GM12874 (cell line): Measurements from ENCODE around the gene PRKCE.

Experiments
- TF ChIP-seq, protein P1 (sequence below): IDR thresholded peaks from 2 replicates; pipeline ENCODE4 v1.5.1; 2011; ENCODE audit warnings: low read depth, mild to moderate bottlenecking, control low read depth, low read length, moderate library complexity; ENCODE audit not compliant: insufficient read depth

The PRKCE gene

DNA sequence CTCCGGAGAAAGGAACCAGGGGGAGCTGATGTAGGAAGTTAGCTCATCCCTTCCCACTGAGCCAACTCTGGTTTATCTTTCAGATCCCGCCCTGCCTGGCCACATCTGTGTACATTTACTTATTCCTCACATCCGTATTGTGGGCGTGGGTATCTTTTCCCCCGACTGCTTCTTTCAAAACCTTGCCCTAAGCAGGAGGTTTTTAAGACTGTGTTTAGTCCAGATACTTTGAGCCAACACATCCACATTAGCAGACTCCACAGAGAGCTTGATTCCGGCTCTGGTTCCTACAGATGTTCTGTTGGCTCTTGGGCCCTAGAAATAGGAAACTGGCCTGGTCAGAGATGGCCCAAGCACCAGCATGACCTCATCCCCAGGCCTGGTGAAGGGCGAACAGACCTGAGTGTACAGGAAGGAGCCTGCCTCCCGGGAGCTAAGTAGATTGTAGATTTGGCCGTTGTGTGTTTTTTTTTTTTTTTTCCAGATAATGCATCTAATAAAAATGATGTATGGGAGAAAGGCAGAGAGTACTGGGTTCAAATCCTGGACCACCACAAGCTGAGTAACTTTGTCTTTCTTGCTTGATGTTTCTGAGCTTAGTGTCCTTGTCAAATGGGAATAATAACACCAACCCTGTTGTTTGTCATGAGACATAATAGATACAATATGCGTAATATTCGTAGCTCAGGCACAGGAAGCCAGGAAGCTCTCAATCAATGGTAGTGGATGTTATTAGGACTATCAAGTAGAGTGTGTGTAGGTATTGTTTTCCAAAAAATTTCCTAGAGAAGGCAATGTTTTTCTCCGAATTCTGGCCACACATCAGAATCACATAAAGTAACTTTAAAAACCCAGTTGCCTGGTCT, 92.3 kb downstream of the PRKCE start:
- TF ChIP-seq, protein P1, sequence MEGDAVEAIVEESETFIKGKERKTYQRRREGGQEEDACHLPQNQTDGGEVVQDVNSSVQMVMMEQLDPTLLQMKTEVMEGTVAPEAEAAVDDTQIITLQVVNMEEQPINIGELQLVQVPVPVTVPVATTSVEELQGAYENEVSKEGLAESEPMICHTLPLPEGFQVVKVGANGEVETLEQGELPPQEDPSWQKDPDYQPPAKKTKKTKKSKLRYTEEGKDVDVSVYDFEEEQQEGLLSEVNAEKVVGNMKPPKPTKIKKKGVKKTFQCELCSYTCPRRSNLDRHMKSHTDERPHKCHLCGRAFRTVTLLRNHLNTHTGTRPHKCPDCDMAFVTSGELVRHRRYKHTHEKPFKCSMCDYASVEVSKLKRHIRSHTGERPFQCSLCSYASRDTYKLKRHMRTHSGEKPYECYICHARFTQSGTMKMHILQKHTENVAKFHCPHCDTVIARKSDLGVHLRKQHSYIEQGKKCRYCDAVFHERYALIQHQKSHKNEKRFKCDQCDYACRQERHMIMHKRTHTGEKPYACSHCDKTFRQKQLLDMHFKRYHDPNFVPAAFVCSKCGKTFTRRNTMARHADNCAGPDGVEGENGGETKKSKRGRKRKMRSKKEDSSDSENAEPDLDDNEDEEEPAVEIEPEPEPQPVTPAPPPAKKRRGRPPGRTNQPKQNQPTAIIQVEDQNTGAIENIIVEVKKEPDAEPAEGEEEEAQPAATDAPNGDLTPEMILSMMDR, result no peak

DNA sequence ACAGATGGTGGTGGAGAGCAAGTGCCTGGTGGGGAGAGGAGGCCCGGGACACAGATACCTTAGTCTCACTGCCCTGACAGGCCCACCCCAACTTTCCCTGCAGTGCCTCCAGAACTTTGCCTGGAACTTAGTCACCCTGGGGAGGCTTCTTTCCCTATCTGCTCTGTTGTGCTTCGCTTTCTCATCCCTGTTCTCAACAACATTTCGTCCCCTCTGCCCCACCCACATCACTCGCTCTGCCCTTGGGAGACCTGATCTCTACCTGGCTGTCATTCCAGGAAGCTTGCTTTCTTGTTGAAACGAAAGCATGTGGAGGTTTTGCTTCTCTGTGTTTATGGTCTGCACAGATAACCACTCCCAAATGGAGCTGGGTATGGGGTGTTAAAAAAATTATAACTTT, 93.8 kb downstream of the PRKCE start:
- TF ChIP-seq, protein P1, result no peak

DNA sequence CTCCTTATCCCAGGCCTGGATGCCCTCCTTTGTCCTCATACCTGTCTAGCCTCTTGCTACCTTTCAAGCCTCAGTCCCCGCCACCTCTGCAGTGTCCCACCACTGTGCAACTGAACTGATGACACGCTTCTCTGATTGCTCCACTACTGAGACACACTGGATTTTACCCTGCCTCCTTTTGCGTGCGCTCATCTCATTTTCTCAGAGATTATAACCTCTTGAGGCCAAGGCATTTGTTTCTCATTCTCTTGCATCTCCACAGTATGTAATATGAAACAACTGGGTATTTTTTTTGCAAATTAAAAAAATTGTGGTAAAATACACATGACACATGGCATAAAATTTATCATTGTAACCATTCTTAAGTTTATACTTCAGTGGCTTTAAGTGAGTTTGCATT, 95.4 kb downstream of the PRKCE start:
- TF ChIP-seq, protein P1, result no peak

DNA sequence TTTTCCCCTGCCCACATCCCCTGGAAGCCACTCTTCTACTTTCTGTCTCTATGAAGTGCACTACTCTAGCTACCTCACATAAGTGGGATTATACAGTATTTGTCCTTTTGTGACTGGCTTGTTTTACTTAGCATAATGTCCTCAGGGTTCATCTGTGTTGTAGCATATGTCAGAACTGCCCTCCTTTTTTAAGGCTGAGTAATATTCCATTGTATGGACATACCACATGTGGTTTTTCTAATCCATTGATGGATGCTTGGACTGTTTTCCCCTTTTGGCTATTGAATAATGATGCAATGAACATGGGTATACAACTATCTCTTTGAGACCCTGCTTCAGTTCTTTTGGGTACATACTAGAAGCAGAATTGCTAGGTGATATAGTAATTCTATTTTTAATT, 95.9 kb downstream of the PRKCE start:
- TF ChIP-seq, protein P1, result no peak

DNA sequence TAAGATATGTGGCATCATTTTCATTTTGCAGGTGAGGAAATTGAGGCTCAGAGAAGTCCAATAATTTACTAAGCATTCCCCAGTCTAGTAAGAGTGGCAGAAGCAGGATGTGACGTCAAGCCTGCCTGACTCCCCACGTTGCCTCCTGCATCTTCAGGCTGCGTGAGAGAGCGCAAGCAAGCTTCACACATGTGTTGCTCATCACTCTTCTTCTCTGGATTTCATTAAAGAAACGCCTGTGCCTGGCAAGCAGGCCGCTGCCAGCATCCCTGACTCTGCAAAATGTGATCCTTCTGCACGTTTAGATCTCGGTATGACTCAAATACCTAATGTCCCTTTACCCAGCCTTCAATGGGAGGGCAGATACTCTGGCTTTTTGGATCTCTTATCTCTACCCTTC, 96.8 kb downstream of the PRKCE start:
- TF ChIP-seq, protein P1, result no peak

DNA sequence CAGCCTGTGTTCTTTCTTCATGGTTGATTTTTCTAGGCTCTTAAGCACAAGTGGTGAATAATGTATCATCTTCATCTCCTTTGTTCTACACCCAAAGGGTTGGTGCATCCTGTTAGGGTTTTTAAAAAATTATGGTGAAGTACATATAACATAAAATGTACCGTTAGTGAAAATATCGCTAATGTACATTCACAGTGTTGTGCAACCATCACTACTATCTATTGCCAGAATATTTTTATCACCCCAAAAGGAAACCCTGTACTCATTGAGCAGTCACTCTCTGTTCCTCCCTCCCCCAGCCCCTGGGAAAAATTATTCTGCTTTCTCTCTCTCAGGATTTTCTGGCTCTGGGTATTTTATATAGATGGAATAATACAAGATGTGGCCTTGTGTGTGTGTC, 98.5 kb downstream of the PRKCE start:
- TF ChIP-seq, protein P1, result no peak

DNA sequence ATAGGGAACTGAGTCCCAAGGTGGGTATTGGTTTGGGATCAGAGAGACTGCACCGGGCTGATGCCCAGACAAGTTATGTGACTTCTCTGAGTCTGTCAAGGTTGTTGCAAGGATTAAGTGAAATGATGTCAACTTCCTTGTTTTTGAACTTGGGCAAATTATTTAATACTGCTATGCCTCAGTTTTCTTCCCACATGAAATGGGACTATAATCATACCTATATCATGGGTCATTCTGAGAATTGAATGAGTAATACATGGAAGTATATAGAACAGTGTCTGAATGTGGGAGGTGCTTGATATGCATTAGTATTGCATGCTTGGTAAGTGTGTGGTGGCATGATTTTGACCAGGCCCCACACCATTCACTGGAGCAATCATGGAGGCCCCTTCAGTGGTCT, 99.0 kb downstream of the PRKCE start:
- TF ChIP-seq, protein P1, result no peak
